ENCODE measurements around the gene TRPC4.

- TF ChIP-seq CTCF (conservative IDR thresholded peaks at IDR 0.05; ENCODE audit: low read length): no peak
- no peak for TF ChIP-seq EZH2phosphoT487 (IDR thresholded peaks at IDR 0.05; ENCODE audit: borderline replicate concordance, low read depth, low read length)
Measured at GRCh38 chr13:37652596-37652995, 217.0 kb downstream of the TRPC4 start.

Data from OCI-LY7 (cell line).